ENCODE measurements around the gene CCDC85C. TPM values are rescaled to one million over a fixed set of nuclear protein-coding genes. Genes with fewer than 3 reads are reported as not detected.

Gene CCDC85C
- total and polyA plus RNA-seq, 10 of the 15 experiments (the other 5 are each of a cell fraction or from before 2014, with no cell fraction given) = 0.03 to 3.6 (median 1.1) TPM

GRCh38 chr14:99605299-99605961, 1.4 kb upstream of the CCDC85C start:
- Histone ChIP-seq H3K4me1 (ENCODE audit: control insufficient read depth, insufficient read depth, low read length) (peaks cover 11% of the 10 kb centered on the region; the same call in 1 of the 2 replicates), H3K36me3 (ENCODE audit: control insufficient read depth in 2 of 2, insufficient read depth in 2 of 2, low read length in 1 of 2) (no peaks in the 10 kb centered on the region), H3K79me2 (ENCODE audit: control insufficient read depth, insufficient read depth, low read length) (no peaks in the 10 kb centered on the region), H3K27ac (ENCODE audit: control insufficient read depth, insufficient read depth) (no peak overlapping the region), H3K9ac (ENCODE audit: control insufficient read depth, insufficient read depth, low read length) (peak overlapping the region; percentile 36; the same call in 1 of the 2 replicates), H2AFZ (ENCODE audit: control insufficient read depth, low read depth, low read length) (peak overlapping the region; percentile 85), H3K4me3 (peak overlapping the region; percentile 83), H3K9me3 (replicated peaks; ENCODE audit: control insufficient read depth, insufficient read depth, low read length) (no peaks in the 10 kb centered on the region), H3K4me2 (ENCODE audit: control insufficient read depth, insufficient read depth) (peak overlapping the region; percentile 91), H4K20me1 (ENCODE audit: control insufficient read depth, insufficient read depth) (no peaks in the 10 kb centered on the region), H3K27me3 (replicated peaks in 1 of 2; ENCODE audit: control insufficient read depth in 2 of 2, insufficient read depth in 2 of 2, low read length in 1 of 2) (no peaks in the 10 kb centered on the region; a peak in 1 of 4 replicates)
- intact Hi-C loops (cut with micrococcal nuclease; ENCODE audit: unreplicated experiment) = loop anchor here (2.0 kb wide), 1 partner anchor 125 kb away; the partner anchor contains the start of genes CCNK and SETD3
- no TSS peak for BruUV-seq (replicated peaks)
- CTCF ChIA-PET = interaction anchor here (0.9 to 1.6 kb wide), 6 partner anchors 10 to 280 kb away, joined by 3 to 5 read pairs (median 4); partner anchors contain the start of gene CYP46A1
- POLR2A ChIA-PET = interaction anchor here (1.1 to 2.6 kb wide), 6 partner anchors 8 to 125 kb away, joined by 3 to 10 read pairs (median 5); partner anchors contain the start of genes CCNK, CYP46A1 and SETD3
- RAD21 ChIA-PET (ENCODE audit: unreplicated experiment) = interaction anchor here (0.7 to 1.7 kb wide), 8 partner anchors 11 to 124 kb away, joined by 3 to 10 read pairs (median 4); partner anchors contain the start of genes CCNK, CYP46A1 and SETD3
- ATAC-seq = peak; percentile 44
- 3% methylated on average over 25 of the region's 38 CpGs for WGBS (ENCODE audit: insufficient coverage, insufficient replicate concordance, low lambda C conversion rate, missing lambda C conversion rate)
- in situ Hi-C loops (cut with MboI) = no loop called here
- TF ChIP-seq TCF12 (IDR thresholded peaks at IDR 0.05; ENCODE audit: low read depth, low read length) = peak; percentile 56; the same call in 1 of the 2 replicates
- peak; percentile 67 to 89; a peak in 3 of 4 replicates for TF ChIP-seq BHLHE40 (IDR thresholded peaks at IDR 0.05; ENCODE audit: borderline replicate concordance in 1 of 2, low read depth in 2 of 2, low read length in 1 of 2)
- TF ChIP-seq NBN (IDR thresholded peaks at IDR 0.05) = 0 out of 2 replicates have a peak, but pooled peaks have one; percentile 15
- no peak for TF ChIP-seq SUPT20H (IDR thresholded peaks at IDR 0.05; ENCODE audit: borderline replicate concordance, control insufficient read depth, low read depth, low read length)
- TF ChIP-seq NR2F1 (conservative IDR thresholded peaks at IDR 0.05) = peak; percentile 80
- 0 out of 3 replicates have a peak, but pooled peaks of 1 of the 2 experiments have one; percentile 28 for TF ChIP-seq EGR1 (IDR thresholded peaks at IDR 0.05; ENCODE audit: borderline replicate concordance in 1 of 2, low read depth in 2 of 2, low read length in 2 of 2)
- no peak for TF ChIP-seq MEF2B (IDR thresholded peaks at IDR 0.05; ENCODE audit: partially characterized antibody, poor library complexity, severe bottlenecking)
- no peak for TF ChIP-seq HCFC1 (IDR thresholded peaks at IDR 0.05; ENCODE audit: low read length)
- TF ChIP-seq NR2C1 (IDR thresholded peaks at IDR 0.05) = peak; percentile 38; the same call in 1 of the 2 replicates
- peak; percentile 88 for TF ChIP-seq MLLT1 (IDR thresholded peaks at IDR 0.05)
- TF ChIP-seq IKZF1 (conservative IDR thresholded peaks at IDR 0.05) = 0 out of 2 replicates have a peak, but pooled peaks have one; percentile 23
- TF ChIP-seq YY1 (IDR thresholded peaks at IDR 0.05; ENCODE audit: low read depth, low read length) = 0 out of 2 replicates have a peak, but pooled peaks have one; percentile 14
- TF ChIP-seq SIN3A (IDR thresholded peaks at IDR 0.05; ENCODE audit: low read depth, low read length) = 0 out of 2 replicates have a peak, but pooled peaks have one; percentile 71
- no peak for DNase-seq (ENCODE audit: low read depth, low spot score)
- SMC1A ChIA-PET (ENCODE audit: uncharacterized antibody, unreplicated experiment) = interaction anchor here (0.6 to 1.8 kb wide), 4 partner anchors 10 to 293 kb away, joined by 3 to 6 read pairs (median 4); no protein-coding TSS in a partner anchor
- FAIRE-seq = peak; percentile 38

Measured in GM12878 (cell line).